CD4-positive, alpha-beta T cell treated with Interleukin-4 for 4 hours (primary cell): ENCODE results near the gene SIMC1.
A peak's percentile ranks its signal among the peaks of the same experiment; 100 is the strongest.

ENCODE experiments used
- DNase-seq: peaks from one replicate; pipeline ENCODE4 v3.0.0-alpha.2; 2020

SIMC1 gene

DNA sequence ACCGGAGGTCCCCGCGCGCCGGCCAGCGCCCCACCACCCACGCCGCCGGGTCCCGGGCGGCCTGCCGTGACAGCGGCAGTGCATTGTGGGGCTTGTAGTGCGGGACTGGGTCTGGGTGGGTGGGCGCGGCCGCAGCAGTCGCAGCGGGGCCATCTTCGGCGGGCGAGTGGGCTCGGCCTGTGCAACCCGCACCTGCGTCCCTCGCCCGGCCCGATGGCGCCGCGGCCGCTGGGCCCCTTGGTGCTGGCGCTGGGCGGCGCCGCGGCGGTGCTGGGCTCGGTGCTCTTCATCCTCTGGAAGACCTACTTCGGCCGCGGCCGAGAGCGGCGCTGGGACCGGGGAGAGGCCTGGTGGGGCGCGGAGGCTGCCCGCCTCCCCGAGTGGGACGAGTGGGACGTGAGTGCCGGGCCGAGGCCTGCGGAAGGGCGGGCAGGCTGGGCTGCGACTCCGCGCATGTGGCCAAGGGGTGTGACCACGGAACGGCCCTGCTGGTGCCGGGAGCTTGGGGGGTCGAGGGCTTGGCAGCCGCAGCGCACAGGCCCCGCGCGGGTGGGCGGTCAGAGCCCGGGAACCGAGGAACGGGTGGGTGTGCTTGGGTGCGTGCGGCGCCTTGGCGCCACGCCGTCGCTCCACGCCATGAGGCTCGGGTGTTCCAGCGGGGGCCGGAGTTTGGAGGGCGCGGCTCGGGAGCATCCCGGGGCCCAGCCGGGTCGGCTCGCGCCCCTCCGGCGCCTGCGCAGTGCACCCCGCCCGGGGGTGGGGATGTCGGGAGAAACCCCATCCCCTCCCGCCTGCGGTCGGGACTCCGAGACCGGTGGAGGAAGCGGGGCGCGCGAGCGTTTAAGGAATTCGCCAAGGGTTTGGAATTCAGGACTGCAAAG, 127.4 kb downstream of the SIMC1 start, which contains the start of gene ARL10:
Gene ARL10 (plus strand): TSS at position 137 of the 881 bp plus-strand sequence. CDS start 77 bp downstream, at position 214.
- DNase-seq: peak; percentile 54

DNA sequence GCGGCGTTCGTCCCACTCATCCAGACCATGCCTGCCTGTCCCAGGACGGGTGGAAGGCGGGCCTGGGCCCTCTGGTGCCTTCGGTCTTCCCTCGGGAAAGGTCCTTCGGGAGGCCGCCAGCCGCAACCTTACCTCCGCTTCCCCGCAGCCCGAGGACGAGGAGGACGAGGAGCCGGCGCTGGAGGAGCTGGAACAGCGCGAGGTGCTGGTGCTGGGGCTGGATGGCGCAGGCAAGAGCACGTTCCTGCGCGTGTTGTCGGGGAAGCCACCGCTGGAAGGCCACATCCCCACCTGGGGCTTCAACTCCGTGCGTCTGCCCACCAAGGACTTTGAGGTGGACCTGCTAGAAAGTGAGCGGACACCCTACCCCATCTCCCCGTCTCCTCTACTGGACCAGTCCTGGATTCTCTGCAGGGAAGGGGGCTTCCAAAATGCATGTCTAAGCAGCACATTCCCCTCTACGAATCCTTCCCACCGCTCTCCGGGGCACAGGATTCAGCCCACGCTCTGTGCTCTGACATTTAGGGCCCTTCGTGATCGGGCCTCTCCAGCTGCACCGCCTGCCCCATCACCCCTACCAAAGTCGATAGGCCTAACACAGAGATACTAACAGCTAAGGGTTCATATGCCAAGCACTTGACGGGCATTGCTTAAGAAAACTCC, 128.1 kb downstream of the SIMC1 start:
- no peak for DNase-seq

DNA sequence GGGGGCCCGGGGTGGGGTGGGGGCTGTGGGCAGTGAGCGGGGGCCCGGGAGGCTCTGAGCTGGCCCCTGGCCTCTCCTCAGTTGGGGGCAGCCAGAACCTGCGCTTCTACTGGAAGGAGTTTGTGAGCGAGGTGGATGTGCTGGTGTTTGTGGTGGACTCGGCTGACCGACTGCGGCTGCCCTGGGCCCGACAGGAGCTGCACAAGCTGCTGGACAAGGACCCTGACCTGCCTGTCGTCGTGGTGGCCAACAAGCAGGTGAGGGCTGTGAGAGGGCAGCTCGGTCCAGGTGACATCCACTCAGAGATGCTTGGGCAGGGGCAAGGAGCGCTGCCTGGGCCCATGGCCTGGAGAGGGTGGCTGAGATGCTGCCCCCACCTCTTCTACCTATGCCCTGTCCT, 130.5 kb downstream of the SIMC1 start:
- DNase-seq: no peak

DNA sequence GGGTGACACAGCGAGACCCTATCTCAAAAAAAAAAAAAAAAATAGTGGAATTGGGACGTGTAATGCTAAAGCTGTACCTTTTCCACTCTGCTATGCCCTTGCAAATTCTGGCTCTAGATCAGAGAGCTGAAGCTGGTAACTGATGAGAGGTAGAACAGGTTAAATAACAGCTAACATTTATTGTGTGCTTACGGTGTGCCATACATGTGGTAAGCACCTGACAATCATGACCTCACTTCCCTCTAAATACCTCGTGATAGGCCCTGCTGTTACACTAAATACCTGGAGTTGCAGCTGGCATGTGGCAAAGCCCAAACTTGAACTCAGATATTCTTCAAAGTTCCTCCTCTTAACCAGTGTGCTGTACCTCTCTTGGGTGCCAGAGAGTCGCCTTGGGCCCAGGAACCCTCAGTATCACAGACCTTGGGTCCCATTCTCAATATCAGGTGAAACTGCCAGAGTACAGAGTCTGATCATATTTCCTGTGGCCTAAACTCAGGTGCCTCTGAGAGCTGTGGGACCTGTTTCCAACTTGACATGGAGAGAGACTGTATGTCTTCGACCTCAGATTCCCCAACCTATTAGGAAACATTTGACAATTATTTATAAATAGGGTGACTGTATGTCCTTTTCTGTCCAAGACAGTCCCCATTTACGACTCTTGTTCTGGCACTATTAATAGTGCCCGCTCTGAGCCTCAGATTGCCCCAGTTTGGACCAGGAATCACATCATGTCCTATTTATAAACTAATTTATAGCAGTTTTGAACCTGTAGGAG, 131.9 kb downstream of the SIMC1 start:
- no peak for DNase-seq

DNA sequence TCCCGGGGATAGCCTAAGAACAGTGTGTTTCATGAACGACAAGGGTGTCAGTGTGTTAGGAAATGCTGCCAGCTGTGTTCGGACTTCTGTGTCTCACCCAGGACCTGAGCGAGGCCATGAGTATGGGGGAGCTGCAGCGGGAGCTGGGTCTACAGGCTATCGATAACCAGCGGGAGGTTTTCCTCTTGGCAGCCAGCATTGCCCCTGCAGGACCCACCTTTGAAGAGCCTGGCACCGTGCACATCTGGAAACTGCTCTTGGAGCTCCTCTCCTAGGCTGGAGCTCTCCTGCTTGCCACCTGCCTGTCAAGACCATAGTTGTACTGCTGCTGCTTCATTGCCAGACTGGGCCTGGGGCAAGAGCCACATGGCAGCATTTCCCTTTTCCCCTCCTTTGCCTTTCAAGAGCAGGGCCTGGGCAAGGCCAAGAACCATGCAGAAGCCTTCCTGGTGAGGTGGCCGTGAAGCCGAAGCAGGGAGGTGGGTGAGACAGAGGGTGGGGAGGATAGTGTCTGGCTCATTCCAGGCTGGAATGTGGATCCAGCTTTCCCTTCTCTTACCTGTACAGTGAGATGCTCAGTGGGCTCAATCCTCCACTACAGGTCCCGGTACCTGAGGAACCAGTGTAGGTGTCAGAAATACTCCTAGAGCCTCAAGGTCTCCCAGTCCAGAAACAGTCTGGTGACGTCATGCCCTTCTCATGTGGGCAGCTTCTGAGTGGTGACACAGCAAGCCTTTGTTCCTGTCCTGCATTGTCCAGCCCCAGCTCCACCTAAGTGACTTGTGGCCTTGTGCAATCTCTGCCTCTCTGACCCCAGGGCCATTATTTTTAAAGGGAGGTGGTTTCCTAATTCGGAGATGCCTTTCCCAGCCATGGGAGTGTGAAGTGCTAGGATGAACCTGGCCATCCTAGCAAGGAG, 133.7 kb downstream of the SIMC1 start:
- DNase-seq: no peak

DNA sequence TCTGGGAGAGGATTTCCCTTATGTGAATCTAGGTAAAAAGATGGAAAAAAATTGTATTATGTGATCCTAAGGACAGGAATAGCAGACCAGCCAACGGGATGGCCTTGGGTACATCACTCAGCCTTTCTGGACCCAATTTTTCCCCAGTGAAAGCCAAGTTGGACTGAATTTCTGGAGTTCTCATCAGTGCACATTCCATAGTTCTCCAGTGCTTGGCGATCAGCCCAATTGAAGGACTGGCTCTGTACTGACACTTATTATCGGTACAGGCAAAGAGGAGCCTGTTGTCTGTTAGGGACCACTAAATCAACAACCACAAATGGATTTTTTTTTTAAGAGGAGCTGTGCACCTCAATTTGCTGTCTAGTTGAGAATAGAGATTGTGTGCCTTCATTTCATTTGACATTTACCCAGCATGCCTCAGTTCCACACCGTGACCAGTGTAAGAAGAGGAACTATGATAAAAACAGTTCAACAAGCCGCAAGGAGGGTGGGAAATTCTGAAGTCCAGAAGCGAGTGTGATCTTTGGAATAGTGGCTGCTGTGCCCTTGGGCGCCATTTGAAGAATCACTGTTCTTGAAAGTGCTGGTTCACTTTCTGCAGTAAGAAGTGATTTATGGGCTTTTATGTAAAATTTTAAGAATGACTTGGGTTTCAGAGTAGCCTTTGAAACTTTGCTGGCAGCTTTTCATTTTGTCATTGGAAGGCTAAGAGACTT, 135.0 kb downstream of the SIMC1 start:
- DNase-seq: no peak

DNA sequence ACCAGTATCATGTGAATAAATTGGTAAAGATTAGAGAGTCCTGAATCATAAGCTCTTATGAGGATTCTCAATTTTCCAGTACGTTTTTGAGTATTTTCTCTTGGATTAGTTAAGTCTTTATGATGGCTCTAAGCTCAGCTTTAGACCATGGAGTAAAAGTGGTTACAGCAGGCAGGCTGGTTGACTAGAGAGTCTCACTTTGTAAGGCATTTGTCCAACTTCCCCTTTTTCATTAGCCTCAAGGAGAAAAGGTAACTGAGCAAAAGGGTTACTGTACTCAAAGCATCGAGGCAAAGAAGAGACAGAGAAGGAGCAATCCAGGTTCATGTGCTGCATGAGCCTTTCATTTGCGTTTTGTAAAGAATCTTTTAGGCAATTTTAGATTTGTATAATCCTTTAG, 141.7 kb downstream of the SIMC1 start:
- no peak for DNase-seq

DNA sequence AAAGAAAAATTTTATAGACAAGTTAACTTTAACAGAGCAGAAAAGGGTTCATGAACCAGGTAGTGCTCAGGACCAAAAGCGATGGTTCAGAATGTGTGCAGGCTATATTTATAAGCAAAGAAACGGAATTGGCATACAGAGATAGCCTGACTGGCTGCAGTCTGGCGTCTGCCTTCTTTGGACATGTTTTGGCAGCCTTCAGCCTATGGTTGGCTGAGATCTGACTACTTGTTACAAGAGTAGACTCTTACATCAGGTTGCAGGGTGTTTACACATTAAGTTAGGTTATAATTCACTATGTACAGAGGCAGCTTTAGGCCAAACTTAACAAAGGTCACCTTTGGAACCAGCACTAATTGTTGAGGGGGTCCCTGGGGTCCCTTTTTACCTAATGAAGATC, 143.2 kb downstream of the SIMC1 start:
- DNase-seq: no peak

DNA sequence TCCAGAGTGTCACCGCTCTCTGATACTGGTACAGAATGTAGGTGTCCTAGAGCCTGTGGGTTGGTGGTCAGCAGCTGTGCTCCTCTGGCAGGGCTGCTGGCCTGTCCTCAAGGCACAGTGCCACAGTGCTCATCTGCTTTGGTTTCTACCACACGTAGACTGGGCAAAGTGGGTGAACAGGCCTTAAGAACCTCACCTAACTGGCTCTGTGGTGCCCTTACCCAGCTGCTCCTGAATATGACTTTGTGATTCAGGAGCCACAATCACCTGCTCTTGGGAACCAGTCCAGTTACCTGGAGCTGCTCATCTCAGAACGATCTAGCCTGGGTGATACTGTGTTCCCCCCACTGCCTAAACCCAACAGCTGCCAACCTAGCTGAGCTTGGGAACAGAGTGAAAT, 143.8 kb downstream of the SIMC1 start:
- DNase-seq: no peak

DNA sequence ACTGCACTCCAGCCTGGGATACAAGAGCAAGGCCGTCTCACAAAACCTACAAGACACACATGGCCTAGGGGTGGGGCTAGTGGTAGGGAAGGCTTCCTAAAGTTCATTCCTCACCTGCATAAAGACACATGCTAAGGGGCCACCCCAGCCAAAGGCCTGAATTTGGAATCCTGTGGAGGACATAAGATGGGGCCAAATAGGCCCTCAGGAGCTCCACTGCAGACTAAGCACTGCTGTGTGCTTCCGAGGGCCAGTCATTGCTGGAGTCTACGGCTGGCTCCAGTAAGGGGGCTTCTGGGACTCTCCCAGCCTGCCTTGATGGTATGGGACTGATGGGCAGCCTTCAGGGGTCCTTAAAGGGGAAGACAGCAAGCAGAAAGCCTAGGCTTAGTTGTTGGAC, 144.5 kb downstream of the SIMC1 start:
- no peak for DNase-seq

DNA sequence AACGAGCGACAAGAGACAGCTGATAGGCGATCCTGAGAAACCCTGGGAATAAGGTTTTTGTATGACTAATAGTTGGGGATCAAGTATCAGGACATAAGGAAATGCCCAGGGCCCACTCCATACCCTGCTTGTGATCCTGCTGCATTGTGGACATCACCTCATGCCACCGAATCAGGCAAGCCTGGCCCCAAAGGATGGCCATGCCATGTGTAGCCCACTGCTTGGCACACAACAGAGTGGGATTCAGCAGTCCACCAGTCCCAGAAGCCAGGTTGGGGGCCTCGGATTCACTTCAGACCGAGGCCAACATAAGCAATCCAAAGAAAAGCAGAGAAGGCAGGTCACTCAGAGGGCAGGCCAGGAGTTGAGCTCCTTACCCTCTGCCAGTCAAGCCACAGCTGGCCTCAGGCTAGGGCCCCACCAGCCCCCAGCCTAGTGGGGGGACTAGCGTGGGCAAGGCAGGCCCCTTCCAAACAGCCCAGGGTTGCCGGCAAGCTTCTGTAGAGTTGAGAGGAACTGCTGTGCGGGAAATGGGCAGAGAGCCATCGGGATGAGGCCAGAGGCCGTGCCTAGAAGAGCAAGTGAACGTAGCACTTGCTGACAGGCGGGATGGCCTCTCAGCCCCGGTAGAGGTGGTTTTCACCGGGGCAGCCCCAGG, 145.2 kb downstream of the SIMC1 start:
- no peak for DNase-seq

DNA sequence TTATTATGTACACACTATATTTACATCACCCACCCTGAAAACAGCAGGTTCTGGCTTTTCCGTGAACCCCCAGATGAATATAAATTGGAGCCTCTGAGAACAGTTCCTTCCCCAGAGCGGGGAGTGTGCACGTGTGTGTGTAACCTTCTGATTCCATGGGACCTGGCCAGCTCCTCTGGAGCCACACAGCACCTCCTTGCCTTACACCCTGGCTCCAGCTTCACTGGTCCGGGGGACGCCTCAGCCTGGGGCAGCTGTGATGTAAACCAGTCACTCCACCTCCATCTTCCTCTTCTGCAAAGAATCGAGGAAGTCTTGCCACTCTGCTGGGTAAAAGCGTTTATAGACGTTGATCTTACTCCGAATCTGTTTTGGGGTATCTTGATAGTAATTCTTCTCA, 145.7 kb downstream of the SIMC1 start:
- no peak for DNase-seq

DNA sequence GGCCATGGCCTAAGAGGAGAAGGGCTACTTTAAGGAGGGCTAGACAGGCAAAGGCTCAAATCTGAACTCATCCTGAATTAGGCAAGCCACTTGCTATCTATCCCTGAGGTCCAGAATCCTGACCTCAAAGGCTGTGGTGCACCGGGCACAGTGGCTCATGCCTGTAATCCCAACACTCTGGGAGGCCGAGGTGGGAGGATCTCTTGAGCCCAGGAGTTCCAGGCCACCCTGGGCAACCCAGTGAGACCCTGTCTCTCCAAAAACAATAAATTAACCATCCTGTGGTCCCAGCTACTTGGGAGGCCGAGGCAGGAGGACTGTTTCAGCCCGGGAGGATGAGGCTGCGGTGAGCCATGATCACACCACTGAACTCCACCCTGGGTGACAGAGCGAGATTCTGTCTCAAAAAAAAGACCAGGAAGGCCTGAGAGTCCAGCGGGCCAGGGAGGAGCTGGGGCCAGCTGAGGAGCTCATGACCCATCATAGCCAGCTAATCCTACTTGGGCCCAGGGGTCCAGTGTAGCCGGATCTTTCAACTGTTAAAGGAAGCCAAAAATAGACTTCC, 146.2 kb downstream of the SIMC1 start:
- no peak for DNase-seq

DNA sequence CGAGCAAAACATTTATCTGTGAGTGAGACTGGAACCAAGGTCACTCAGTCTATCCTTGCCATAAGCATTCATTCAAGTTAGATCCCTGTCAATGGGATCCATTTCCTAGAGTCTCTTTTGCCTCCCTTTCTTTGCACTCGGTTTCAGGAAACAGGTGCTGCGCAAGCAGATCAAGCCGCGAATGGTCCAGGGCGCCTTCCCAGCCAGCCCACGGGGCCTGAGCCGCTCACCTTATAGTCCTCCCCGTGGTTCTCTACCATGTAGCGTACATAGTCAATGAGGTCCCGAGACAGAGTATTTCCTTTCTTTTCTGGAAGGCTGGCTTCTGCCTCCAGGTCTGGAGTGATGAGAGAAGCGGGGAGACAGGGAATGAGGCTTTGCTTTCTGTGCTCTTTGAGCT, 146.8 kb downstream of the SIMC1 start:
- no peak for DNase-seq

DNA sequence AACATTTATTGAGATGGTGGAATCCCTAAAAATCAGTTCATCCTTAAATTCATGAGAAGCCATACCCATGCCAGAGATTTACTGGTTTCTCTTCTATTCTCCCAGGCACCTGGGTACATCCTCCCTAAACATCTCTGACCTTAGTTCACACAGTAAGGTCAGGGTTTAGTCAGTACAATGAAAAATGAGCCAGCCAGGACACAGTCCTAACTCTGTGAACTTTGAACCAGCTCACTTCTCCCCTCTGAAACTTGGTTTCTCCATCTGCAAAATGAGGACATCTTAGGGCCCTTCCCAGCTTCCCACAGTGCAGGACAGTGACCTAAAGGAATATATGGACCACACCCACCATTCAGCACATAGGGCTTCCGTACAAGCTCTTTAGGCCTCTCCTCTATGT, 148.3 kb downstream of the SIMC1 start:
- no peak for DNase-seq

DNA sequence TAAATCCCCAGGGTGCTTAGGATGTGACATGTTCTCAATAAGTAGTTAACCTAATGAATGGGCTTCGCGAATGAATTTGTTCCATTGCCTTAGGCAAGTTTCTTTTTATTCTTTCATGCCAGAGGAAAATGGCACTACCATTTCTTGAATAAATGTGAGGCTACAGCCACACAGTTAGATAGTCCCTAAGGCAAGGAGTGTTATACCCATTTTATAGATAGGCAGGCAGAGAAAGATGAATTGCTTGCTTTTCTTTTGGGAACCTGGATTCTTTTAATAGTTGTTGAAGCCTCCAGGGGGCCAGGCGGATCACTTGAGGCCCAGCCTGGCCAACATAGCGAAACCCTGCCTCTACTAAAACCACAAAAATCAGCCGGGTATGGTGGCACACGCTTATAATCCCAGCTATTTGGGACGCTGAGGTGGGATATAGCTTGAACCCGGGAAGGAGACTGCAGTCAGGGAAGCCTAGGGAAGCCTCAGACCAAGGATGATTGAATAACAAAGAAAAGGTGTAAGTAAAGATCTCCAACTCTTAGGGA, 149.2 kb downstream of the SIMC1 start:
- DNase-seq: no peak

DNA sequence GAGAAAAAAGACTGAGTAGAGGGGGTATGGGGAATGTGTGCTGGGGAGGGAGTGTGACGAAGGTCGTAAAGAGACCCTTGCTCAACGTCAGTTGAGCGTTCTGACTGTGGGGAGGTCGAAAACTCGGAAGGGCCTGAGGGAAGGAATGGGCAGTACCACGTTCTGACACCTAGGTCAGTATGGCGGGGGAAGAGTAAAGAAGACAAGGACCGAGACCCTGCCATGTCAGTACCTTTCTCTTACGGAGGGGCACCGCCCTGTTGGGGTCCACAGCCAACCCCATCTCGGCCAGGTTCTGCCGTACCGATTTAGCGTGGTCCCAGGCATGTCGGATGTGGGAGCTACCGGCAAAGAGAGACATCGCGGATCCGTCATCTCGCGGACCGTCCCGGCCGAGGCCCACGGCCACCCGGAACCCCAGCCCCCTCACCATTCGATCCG, 149.8 kb downstream of the SIMC1 start:
- no peak for DNase-seq

DNA sequence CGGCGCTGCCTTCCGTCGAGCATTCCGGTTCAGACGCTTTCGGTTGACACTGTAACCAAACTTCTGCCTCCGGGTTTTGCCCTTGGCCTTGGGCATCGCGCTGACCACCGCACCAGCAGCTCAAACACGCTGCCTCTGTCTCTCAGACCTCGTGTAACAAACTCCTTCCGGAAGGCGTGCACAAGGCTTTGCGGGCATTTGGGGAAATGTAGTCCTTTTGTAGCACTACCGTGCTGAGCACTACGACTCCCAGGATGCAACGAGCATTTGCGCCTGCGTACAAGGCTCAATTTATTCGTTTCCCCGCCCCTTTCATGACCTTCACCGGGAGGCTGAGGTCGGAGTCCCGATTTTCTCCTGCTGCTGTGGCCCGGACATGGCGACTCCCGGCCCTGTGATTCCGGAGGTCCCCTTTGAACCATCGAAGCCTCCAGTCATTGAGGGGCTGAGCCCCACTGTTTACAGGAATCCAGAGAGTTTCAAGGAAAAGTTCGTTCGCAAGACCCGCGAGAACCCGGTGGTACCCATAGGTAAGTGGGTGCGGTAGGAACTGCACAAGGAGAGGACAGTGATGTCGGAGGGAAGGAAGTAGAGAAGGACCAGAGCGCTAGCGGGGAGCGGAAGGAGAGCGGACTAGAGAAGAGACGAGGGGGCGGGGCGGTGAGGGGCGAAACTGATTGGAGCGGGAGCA, 150.4 kb downstream of the SIMC1 start, which contains the start of the genes HIGD2A and NOP16:
Gene HIGD2A (plus strand): TSS at position 308 of the 691 bp plus-strand sequence. CDS start 69 bp downstream, at position 377.
Gene NOP16 (minus strand): TSS at position 155 of the 691 bp plus-strand sequence. CDS start 59 bp downstream, at position 96.
- DNase-seq: peak; percentile 99
